ENCODE data around the gene PHF19.

The PHF19 gene

DNA sequence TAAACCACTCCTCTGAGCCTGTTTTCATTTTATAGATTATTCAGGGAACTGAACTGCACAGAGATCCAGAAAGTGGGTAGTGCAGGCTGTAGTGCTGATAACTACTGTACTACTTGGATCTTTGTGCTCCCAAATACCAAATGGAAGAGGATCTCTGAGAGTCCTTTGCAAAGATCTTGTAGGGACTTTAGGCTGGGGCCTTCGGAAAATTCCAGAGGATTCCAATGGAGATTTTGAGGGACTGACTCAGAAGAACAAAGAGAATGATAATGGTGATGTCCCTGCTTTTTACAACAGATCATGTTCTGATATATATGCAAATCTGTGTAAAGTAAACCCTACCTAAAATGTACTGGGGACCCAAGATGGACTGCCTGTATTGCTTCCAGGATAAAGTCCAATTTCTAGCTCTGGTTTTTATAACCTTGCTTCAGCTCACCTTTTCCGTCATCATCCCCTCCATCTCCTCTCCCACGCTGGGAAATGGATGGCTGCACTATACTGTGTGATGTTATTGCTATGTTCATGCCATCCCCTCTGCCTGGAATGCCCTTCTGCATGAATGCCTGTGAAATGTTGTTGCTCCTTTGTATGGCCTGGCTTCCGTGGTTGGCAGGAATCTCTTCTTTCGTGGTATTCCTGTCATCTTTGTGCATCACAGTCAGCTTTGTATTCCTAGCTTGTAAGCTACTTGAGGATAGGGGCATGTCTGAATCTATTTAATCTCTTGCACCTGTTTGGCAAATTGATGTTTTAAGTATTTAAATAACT is 24.6 kb downstream of the PHF19 start:
- no peak for DNase-seq

DNA sequence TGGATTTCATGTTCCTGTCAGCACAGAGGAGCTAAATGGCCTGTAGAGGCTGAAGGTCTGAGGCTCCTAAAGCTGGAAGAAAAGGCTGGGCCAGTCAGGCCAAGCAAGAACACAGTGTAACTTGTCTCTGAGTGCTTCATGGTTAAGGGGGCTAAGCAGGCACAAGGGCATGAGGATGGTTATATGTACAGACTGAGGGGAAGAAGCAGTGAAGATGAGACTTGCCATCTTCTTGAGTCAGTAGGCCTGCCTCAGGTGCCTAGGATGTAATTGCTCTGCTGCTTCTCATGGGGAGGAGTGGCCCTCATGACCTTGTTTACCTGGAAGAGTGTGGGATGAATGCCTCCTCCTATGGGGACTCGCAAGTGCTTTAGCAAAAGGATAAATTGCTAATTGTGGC is 25.5 kb downstream of the PHF19 start:
- no peak for DNase-seq

DNA sequence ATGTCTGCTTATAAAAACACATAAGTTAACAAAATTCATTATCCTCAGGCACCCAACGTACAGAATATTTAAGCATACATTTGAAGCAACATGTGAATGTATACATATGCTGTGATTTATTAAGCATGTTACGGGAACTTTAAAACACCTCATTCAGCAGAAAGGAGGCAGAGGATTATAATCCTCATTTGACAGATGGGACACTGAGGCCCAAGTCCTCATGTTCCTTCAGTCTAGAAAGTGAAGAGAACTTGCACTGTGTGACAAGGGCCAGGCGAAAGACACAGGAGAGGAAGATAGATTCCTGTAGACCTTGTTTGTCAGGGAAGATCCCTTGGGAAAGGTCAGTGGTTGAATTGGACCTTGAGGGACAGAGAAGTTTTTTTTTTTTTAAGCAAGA is 26.7 kb downstream of the PHF19 start:
- no peak for DNase-seq

DNA sequence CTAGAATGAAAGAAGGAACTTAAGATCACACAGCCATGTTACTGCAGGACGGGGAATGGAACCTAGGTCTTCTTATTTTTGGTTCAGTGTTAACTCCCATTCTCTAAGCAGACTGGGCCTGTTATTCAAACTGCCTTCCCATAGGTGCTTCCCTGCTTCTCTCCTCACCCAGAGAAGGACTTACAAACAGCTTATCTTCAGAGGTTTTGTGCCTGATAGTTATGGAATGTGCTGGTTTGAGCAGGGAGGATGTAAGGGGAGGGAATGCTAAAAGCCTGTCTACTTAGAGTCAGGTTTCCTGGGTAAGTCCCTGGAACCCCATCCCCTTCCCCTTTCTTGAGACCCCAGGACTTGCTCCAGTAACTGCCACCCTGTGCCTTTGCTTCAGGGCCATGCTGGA is 30.1 kb downstream of the PHF19 start:
- DNase-seq: no peak

DNA sequence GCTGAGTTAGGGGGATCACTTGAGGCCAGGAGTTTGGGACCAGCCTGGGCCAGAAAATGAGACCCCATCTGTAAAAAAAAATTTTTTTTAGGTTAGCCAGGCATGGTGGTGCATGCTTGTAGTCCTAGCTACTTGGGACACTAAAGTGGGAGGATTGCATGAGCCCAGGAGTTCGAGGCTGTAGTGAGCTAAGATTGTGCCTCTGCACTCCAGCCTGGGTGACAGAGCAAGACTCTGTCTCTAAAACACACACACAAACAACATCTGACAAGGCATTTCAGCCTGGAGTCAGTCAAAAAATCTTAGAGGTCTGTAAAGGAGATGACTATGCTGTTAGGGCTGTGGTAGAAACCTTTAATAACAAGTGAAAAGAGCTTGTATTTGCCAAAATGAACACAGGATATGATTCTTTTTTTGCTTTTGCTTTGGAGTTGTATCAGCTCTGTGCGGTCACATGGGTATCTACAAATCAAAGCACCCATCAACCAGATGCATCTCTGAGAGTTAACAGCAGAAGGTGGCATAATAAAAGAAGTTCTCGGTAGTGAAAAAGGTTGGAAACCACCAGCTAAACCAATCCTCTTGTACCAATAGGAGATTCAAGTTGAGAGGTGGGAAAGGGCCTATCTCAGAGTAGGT is 30.6 kb downstream of the PHF19 start:
- DNase-seq: no peak

DNA sequence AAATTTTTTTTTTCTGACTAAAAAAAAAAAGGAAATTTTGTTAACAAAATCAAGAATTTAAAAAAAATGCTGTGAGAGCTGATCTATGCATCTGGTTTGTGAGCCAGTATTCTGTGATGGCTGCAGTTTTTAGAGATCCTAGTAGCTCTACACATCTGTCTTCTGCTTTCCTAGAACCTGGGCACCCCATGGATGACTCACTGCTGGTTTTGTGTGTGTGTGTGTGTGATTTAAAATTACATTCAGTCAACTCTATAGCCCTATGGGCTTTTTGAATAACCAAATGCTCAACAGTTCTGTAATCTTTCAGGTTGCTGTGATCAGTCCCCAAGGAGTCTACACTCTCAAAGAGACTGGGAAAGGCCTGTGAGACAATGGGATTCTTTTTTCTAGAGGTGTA is 31.7 kb downstream of the PHF19 start:
- no peak for DNase-seq

DNA sequence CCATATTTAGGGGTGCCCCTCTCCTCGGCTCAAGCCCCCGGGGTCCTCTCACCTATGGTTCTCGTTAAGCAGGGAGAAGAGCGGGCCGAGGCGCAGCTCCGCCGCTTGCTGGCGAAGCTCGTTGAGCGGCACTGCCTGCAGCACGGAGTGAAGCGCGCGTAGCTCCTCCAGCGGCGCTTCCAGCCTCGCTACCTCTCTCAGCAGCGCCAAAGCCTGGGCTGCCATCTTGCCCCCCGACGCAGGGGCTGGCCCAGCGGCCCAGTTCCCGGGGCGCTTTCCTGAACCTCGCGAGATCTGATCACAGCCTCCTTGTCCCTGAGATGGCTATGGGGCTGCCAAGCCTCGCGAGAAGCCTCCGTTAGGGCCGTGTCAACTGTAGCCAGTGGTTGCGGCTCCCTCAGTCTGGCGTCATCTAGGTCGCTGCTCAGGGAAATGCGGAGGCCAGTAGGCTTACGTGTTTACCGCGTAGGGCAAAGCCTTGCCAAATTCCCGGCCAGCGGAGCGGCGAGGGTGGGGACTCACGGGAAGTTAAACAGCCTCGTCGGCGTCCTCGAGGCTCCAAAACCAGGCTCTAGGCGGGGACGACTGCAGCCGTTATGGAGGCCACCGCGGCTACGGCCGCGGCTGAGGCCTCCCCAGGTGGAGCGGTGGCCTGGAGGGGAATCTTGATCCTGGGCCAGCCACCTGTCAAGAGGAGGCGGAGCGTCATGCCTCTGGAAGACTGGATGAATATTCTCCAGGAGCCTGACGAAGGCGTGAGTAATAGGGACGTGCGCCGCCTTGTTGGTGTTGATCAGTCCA is 34.1 kb downstream of the PHF19 start, which contains the start of gene PSMD5:
Gene PSMD5, minus strand, starts transcription at position 238 of the 801 bp plus-strand sequence. Its CDS starts 13 bp downstream, at position 225.
- peak; percentile 100 for DNase-seq

DNA sequence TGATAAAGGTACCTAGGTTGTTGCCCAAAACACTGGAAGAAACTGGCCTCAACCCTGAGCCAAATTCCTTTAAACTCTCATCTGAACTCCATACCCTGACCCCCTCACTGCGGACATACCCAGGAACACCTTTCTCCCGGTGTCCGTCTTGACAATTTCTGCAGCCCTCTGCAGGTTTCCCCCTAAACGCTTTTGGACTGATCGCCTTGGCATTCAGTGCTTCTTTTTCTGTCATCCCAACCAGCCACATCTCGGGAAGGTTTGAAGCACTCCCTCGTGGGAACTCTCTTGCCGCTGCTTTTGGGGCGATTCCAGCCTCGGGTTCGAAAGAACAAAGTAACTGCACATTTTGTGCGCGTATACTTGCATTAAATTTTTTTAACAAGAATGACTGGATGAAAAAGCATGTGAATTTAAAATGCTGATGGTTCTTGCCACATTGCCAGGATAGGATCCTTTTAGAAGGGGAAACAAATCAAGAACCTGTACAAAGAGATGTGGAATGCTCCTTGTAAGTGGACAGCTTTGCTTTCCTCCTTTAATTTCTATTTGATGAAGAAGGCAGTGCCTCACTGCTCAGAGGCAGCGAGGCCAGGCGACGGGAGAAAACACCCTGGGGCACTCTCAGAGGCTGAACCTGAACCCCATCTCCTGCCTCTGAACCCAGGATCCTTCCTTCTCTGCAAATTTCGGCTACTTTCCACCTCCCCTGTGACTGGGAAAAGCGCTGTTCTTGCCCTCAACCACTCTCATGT is 34.9 kb downstream of the PHF19 start:
- DNase-seq: no peak

DNA sequence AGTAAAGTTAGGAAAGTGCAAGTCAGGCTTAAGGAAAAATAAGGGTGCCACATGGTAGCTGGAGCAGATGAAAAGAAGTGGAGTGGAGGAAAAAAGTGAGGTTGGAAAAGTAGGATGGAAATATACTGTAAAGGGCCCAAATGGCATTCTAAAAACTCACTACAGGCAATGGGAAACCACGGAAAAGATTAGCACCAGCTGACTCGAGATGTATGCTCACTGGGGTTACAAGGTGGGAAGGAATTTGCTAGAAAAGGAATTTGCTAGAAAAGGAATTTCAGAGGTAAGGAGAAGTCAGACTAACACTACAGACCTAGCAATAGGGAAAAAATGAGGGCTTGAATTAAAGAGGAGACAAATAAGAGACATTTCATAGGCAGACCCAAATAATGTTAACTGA is 37.8 kb downstream of the PHF19 start:
- DNase-seq: peak; percentile 24

DNA sequence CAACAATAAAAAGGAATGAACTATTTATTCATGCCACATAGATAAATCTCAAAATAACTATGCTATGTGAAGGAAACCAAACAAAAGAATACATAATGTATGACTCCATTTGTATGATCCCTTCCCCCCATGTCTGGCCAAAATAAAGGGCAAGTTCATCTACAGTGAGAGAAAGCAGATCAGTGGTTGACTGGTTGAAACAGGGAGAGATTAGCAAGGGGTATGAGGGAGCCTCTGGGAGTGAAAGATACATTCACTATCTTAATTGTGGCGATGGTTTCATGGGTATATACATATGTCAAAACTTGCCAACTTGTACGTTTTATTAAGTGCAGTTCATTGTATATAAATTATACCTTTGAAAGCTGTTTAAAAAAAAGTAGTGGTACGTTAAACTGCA is 39.1 kb downstream of the PHF19 start:
- no peak for DNase-seq

DNA sequence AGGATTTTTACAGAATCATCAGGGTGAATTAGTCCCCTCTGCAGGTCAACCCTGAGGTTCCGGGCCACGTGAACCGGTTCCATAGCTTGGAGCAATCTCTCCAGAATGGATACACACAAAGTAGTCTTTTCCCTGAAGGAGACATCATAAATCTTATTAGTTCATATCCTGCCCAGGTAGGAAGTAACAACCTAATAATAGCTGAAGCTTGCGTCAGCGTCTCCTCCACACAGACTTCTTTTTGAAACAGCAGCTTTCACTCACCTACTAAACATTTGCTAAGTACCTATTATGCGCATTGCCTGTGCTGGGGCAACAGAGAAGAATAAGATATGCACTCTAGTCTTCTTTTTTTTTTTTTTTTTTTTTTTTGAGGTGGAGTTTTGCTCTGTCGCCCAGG is 43.7 kb downstream of the PHF19 start:
- DNase-seq: no peak

DNA sequence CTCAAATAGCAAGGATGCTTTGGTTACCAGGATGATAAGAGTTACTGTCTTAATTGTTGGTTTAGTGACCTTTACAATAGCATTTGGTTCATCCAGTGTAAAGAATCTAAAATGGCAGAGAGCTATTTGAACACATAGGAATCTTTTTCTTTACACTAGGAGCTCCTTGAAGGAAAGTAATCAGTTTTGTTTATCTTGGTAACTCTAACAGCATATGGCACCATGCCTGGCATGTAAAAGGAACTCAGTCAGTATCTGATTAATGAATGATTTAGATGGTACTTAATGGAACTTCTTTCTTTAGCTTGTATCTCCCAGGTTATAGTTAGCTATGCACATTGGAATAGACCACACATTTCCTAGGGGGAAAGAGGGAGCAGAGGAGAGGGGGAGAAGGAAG is 44.2 kb downstream of the PHF19 start:
- DNase-seq: no peak

DNA sequence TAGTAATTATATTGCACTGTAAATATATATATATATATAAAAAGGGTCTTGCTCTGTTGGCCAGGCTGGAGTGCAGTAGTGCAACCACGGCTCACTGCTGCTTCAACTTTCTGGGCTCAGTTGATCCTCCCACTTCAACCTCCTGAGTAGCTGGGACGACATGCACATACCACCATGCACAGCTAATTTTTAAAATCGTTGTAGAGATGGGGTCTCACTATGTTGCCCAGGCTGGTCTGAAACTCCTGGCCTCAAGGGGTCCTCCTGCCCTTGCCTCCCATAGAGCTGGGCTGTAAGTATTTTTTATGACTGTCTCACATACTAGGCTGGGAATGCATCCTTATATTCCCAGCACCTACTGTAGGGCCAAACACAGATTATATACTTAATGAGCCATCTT is 46.1 kb downstream of the PHF19 start:
- DNase-seq: no peak

DNA sequence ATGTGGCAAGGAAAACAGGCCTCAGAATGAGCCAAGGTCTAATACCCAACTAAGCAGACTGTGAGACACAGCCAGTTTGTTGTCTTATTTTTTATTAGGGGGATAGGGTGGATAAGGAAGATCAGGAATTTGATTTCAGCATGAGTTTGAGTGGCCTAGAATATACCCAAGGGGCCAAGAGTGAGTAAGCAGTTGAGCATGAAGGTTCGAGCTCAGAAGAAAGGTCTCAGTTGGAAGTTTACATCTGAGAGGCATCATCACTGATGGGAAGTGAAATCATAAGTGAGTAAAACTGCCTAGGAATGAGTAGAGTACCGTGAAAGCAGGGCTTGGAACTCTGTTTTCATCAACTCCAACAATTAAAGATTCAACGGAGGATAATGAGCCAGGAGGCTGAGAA is 46.8 kb downstream of the PHF19 start:
- DNase-seq: no peak

DNA sequence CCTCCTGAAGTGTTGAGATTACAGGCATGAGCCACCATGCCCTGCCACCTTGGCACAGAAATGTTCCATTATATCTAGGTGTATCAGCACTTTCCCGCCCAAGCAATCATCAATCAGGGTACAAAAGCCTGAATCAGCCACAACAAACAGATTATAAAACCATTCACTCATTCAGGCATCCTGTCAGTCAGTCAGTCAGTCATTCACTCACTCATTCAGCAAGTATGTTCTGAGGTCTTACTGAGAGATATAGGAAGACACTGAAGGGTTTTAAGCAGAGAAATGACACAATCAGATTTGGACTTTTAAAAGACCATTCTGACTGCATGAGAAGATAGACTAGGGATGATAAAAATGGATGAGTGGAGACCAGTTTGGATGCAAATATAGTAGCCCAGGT is 47.3 kb downstream of the PHF19 start:
- no peak for DNase-seq

DNA sequence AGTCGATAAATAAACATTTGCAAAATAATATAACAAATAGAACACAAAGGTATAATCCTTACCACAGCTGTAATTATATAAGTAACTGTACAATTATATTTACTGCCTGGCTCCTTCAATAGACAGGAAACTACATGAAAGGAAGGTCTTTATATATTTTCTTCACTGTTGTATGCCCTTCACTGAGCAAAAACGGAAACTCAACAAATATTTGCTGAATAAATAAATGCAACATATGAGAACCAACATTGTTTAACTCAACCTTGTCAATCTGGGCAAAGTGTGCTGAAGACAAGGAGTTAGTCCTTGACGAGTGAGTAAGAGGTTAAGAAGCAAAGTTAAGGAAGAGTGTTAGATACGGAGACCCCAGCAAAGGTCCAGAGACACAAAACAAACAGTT is 56.9 kb downstream of the PHF19 start:
- no peak for DNase-seq

DNA sequence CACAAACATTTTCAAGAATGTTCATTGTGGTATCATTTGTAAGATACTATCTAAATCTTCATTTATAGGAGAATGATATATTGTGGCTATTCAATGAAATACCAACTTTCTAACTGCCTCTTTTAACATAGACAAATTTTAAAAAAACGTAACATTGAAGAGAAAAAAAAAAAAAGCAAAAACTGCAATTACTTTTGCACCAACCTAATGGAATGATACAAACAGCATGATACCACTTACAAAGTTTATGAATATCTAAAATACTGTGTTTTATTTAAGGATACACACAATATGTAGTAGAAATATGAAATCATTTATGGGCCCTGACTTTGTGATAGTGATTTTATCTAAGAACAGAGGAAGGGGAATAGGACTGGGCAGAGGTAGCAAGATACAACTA is 58.4 kb downstream of the PHF19 start:
- DNase-seq: no peak

DNA sequence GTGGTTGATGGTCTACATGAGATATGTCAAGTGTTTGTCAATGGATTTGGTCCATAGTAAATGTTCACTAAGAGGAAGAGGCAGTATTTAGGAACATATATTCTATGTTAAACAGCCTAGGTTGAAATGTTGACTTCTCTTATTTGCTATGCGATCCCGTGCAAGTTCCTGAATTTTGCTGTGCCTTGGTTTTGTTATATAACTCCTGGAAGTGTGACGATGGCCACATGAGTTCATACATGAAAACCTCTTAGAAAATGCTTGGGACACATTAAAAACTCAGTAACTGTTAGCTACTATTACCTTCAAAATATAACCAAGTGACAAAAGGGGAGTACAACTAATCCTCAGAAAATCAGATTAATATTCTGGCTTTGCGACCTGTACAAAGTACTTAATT is 61.9 kb downstream of the PHF19 start:
- DNase-seq: no peak

DNA sequence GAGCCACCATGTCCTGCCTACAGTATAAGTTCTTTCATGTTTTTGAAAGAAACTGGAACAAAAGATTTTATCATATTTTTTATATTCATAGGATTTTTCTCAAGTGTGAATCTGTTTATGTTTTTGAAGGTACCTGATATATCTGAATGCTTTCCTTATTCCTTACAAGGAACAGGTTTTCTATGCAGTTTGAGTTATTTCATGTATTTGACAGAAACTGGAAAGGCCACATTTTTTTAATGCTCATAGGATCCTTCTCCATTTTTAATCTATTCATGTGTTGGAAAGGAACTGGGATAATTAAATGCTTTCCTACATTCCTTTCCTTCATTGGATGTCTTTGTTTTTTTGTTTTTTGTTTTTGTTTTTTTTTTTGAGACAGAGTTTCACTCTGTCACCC is 68.1 kb downstream of the PHF19 start:
- DNase-seq: no peak

DNA sequence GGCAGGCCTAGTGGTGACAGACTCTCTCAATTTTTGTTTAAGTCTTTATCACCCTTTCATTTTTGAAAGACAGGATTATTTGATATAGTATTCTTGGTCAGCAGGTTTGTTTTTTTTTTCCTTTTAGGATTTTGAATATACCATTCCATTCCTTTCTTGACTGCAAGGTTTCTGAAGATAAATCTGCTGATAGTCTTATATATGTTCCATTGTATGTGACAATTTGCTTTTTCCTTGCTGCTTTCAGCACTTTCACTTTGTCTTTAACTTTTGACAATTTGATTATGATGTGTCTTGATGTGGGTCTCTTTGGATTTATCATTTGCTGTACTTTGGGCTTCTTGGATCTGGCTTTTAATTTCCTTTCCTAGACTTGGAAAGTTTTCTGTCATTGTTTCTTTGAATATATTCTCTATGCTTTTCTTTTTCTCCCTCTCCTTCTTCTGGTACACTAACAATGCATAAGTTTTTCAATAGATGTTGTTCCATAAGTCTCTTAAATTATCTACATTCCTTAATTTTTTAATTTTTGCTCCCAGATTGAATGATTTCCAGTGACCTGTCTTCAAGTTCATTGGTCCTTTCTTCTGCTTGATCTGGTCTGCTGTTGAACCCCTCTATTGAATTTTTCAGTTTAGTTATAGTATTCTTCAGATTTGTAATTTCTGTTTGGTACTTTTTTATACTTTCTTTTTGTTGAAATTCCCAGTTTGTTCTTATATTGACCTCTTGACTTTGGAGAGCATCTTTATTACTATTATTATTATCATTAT is 69.2 kb downstream of the PHF19 start:
- DNase-seq: no peak

Measured in fibroblast of skin of abdomen (primary cell).